Stimulated activated CD8-positive, alpha-beta memory T cell treated with anti-CD3 and anti-CD28 coated beads, Interleukin-15, amount 100 ng/mL, for 1 hour (primary cell): Measurements from ENCODE around the gene DNAJB8.

Experiments
- DNase-seq: peaks from one replicate; pipeline ENCODE4 v3.0.0-alpha.2; 2020; ENCODE audit warnings: low read depth

Gene DNAJB8

DNA sequence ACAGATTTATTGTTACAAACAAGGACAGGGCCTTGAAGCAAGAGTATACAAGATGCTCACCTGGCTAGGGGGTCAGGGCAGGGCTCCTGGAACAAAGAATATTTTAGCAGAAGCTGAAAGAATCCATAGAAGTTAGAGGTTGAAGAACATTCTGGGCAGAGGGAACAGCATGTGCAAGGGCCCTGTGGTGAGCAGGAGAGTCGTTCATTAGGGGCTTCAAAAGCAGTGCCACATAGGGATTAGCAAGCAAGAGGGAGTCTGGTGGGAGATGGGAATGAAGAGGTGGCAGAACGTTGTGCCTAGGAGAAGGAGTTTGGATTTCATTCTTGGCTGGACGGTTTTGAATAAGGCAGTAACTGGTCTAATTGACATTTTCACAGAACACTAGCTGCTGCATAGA is 22.9 kb downstream of the DNAJB8 start:
- DNase-seq, result no peak

DNA sequence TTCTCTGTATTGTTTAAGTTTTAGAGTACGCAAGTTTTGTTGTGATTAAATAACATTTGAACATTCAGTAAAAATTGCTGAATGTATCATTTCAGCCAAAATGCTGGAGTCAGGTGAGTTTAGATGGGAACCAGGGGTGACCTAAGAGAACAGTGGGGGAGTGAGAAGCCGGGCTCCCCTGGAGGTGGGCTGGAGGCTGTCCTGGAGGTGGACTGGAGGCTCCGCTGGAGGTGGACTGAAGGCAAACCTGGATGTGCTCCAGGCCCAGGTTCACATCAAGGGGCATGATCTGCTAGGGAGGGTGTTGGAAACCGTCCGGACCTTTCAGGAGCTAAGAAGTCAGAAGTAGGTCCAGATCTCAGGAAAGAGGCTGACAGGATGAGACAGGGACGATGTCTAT is 23.7 kb downstream of the DNAJB8 start:
- no peak for DNase-seq

DNA sequence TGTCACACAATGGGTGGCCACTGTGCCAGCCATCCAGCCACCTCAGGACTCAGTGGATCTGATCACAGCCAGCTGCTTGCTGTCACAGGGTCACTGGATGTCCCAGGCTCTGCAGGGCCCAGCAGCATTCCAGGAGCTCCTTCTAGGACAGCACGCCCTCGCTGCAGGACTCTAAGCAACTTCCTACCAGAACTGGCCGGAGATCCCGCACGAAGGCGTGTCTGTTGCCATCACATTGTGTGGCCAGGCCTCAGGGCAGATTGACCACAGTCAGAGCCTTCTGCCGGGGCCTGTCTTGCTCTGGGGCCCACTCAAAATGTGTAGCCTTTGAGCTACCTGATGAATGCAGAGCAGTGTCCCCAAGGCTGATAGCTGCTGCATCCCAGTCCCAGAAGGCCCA is 24.6 kb downstream of the DNAJB8 start:
- no peak for DNase-seq

DNA sequence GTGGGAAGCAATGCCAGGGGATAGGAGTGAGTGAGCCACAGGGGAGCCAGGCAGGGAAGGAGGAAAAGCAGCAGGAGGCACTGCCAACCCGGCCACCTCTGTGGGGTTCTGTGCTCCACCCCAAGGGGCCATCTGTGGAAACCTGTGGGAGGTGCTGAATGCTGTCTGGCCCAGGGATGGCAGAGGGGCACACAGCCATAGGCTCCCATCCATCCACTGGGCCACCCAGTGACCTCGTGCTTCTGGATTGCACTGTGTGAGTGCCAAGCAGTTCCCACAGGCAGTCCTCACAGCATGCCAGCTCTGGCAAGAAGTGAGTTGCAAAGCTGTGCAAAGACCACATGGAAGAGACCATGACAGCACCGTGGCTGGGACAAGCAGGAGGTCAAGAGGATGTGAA is 27.5 kb downstream of the DNAJB8 start:
- no peak for DNase-seq

DNA sequence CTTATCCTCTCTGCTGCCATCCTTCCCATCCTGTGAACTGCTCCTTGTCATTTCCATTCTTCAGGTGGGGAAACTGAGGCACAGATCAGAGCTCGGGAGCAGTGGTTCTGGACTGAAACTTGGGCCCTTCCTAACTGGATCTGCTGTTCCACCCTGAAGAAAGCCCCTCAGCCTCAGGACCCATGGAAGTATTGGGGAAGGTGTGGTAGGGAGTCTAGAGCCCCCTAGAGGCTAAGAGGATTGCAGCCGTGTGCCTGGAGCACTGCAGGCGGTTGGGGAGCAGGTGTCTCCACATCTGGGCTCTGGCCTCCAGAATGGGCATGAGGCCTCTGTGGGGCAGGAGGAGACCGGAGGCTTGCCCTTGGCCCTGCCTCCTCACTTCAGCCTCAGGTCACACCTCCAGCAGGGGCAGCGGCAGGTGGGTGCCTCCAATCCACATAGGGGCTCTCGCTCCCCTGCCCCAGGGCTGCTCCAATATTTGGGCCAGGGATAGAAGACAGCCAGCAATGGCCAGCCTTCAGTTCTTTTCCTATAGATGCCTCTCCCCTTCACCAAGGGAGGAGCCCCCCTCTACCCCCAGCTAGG is 28.1 kb downstream of the DNAJB8 start:
- DNase-seq, result no peak

DNA sequence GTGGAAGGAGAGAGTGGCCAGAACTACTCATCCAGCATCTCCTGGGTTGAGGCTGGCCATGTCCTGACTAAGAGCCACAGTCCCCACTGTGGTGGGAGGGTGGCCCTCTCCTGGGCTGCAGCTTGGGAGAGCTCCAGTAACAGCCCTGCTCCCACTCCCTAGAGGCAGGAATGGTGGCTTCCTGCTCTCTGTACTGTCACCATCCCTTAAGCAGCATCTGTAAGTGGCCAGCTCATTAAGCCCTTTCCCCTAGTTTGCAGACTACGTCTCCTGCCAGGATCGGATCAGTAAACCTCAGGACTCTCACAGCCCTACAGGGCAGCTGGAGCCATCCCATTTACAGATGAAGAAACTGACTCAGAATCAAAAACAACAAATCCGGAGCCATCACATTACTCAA is 30.5 kb downstream of the DNAJB8 start:
- DNase-seq, result no peak

DNA sequence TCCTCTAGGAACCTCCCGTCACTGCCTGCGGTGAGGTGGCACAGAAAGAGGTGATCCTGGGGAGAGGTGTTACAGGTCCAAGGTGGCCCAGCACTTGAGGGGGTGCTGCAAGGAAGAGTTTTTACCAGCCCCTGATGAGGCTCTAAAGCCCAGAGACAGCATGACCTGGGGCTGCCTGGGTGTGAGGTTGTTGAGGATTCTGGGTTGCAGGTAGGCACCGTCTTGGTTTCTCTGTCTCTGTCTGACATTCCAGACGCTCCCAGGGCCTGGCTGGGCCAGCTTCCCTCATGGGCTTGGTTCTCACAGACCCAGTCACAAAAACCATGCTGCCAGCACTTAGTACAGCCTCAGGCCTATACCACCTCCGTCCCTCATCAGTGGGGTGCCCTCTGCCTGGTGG is 31.1 kb downstream of the DNAJB8 start:
- no peak for DNase-seq

DNA sequence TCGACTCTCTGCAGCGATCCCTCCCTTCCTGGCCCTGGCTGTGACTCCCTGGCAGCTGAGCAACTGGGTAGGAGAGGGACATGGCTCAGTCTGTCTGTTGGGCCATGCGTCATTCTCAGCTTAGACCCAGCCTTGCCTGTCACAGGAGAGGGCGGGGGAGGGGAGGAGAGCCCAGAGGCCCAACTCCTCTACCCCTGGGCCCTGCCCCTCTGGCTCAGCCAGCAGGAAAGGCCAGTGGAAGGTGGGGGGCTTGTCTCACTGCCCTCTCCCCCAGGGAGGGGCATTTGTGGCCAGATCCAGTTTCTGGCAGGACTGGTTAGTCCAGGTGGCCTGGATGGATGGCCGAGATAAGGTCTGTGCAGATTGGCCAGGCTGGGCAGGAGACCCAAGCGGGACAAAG is 31.6 kb downstream of the DNAJB8 start:
- no peak for DNase-seq

DNA sequence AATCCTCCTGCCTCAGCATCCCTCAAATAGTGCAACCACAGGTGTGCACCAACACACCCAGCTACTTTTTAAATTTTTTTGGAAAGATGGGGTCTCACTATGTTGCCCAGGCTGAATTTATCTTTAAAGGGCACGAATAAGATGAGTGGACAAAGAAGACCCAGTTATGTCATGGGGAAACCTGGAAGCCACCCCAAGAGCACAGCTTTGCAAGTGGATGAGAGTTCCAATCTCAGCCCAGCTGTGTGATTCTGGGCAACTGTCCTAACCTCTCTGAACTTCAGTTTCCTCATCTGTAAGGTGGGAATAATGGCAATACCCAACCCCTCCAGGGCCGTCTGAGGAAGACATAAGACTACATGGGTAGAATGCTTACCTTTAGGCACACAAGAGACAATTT is 32.2 kb downstream of the DNAJB8 start:
- DNase-seq, result no peak

DNA sequence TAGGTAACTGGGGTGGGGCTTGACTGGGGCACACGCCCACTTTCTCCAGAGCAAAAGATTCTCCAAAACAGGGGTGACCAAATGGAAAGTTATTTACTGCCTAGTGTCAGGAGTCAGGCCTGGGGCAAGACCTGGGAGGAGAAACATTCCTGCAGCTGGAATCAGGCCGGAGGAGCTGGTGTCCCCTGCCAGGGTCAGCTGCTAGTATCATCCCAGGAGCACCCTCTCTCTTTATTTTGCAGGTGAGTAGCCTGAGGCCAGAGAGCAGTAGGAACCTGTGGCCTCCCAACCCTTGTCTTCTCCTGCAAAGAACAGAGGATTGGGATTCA is 32.9 kb downstream of the DNAJB8 start:
- no peak for DNase-seq

DNA sequence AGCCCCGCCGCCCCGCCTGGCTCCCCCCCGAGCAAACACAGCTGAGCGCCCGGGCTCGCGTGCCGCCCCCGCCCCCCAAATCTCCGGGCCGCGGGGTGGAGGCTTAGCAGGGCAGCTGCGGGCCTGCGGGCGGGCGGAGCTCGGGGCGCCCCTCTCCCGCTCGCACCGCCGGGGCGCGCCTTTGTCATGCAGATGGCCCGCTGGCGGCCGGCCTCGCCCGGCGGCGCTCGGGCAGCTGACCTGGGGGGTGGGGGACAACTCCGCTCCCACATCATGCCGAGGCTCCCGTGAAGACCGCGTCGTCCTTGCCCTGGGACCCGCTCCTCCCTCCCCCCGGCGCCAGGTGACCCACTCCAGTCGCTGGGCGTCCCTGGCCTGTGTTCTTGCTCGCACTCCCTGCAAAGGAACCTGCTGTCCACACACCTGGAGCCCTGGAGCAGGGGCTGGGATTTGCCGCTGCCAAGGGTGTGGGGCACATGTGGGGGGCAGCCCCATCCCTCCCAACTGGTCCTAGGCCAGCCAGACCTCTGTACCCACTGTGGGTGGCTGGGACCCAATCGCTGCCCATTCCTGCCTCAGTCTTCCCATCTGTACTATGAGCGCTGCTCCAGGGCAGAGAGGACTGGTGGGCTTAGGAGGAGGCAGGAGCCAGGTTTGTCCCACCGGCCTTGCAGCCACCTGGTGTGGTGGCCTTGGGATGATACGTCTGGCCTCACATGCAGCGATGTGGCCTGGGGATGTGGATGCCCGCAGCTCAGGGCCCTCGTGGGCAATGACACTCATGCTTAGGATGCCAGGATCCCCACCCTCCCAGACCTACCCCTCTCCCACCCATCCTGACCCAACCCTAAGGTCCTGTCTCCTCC is 33.5 kb downstream of the DNAJB8 start:
- DNase-seq, result no peak

DNA sequence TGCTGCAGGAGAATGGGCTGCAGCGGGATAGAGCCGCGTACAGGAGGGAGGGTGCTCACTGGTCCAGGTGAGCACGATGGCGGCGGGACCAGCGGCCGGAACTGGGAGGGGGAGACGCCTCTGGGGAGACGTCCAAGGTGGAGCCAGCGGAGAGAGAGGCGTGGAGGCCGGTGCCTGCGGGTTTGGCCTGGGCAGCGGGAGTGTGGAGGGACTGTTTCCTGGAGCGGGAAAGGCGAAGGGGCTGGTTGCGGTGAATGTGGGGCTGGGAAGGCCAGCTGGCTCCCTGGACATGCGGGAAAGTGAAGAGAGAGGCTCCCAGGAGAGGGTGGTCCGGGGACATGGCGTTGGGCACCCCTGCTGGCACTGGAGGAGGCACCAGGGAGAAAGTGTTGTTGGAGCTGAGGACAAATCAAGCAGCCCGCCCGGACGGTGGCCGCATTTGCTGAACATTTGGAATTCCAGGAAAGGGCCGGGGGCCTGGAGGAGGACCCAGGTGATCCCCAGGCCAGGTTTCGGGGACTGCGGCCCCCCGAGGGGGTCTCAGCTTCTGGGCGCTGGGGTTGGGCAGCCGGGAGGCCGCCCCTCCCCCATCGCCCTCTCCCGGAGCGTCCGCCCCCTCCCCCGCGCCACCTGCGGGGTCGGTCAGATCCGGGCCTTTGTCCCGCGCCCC is 34.3 kb downstream of the DNAJB8 start:
- DNase-seq, result no peak

DNA sequence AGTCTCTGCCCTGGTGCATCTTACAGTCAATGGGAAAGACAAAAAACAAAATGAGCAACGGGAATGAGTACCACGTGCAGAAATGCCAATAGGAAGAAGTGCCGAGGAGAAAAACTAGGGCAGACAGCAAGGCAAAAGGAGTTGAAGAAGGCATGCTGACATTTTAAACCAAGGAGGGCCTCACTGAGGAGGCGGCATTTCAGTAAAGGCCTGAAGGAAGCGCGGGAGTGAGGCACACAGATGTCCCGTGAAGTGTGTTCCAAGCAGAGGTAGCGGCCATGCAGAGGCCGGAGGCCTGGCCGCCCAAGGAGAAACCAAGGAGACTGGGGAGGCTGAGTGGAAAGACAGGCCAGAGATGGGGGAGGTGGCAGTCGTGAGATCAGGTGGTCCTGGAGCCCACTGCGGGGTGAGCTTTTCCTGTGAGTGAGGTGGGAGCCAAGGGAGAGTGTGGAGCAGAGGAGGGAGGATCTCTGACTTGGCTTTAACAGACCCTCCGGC is 34.8 kb downstream of the DNAJB8 start:
- no peak for DNase-seq

DNA sequence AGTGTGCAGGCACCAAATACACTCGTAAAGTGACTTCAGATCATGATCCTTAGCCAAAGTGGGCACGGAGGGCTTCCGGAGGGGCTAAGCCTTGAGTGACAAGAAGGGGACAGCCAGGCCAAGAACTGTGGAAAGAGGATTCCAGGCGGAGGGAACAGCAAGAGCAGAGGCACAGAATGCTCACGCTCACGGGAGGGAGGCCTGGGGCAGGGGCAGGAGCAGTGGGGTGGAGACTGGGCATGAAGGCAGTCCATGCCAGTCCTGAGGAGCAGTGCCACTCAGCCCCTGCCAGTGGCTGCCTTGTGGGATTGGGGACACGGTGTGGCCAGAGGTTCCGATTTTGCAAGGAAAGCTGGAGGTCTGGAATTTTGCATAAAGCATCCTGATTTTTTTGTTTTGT is 36.0 kb downstream of the DNAJB8 start:
- DNase-seq, result no peak

DNA sequence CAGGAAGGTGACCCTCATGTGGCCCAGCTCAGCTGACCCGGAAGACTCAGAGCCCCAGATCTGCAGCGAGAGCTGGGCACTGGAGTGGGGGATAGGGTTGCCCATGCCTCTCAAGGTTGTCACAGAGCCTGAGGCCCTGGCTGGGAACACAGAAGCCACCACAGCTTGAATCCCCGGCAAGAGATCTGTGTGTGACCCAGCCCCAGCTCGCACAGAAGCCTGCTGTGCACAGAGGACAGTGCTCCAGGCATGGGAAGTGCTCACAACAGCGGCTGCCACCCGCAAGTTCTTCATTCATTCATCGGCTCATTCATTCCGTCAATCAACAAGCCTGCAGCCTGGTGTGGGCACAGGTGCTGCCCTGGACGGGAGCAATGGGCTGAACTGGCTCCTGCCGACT is 36.4 kb downstream of the DNAJB8 start:
- DNase-seq, result no peak

DNA sequence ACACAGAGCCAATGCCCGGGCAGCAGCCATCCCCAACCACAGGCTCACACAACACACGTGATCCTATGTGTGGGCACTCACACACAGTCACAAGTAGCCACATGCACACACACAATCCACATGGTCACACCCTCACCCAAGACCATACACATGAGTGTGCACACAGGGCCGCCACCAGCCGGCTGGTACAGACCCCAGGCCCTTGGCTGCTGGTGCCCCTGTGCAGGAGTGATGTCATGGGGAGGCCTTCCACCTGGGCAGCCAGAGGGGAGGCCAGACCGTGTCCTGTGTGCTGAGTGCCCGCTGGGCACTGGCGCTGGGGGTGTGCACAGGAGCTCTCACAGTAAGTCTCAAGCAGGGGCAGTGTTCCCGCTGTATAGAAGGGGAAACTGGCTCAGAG is 36.9 kb downstream of the DNAJB8 start:
- DNase-seq, result no peak

DNA sequence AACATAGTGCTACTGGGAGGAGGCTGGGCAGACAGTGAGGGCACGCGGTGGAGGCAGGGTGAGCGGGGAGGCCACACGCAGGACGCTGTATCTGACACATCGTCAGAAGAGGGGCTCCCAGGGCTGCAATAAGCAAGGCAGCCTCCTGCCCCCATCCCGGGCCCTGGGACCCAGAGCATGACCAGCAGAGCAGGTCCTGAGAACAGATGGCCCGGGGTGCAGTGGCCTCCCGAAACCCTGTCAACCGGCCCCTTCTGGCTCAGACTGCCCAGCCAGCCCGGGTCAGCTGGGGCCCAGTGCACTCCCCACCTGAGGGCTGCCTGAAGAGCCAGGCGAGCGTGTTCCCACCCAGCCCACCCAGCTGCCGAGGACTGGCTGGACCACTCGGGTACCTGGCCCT is 37.4 kb downstream of the DNAJB8 start:
- no peak for DNase-seq

DNA sequence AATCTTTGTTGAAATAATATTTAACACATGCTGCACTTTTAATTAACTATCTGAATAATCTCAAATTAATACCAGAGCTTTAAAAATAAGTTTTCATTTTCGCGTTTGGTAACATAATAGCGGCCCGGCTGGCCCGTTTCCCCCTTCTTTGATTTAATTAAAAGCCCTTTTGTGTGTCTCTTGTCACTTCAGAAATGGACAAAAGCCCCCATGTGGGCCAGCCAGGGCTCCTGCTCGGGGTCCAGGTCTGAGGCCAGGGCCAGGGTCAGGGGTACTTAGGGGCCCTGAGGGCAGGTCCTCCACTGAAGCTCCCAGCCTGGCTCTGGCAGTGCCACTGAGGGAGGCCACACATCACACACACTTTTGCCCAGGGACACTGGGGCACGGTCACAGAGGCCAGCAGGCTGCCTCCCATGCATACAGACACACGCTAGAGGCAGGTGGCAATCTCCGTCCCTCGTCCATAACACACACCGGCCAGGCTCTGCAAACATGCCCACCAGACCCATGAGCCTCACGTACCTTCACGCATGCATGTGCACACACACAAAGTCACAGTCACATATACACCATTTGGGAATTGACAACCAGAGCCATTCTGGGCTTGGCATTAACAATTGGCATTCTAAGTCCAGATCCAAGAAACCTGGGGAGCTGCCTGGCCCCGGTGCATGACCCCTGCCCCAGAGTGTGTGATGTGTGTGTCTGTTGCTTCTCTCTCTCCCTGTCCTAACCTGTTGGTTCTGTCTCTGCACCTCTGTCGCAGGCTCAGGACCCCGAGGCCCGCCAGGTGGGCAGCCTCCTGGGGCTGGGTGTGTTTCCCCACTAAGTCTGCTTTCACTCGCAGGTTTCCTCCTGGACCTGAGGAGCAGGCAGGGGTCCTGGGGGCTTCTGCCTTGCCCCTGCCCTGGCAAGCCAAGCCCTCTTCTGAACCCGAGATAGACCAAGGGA is 38.5 kb downstream of the DNAJB8 start:
- DNase-seq, result no peak

DNA sequence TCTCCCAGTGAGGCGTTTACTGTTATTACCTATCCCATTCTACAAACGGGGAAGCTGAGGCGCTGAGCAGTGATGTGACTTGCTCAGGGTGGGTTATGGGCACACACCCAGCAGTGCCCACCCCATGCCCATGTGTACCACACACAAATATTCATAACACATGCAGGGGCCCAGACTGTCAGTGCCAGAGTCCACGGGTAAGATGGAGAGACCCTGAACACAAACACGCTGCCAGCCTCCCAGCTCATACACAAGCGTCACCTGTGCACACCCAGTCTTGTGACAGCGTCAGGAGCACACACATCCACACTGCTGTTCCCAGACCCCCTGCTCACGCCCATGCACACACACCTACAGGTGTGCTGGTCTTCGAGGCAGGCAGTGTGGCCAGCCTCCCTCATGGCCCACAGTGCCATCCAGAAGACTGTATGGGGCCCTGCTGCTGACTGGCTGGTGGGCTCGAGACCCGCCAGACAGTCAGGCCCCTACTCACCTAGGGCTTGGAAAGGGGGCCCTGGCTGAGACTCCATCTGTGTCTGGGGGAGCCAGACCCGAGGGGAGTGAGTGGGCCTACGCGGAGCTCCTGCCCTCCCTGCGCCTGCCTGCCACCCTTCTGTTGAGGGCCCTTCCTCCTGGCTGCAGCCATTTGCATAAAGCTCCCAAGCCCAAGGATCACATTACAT is 39.4 kb downstream of the DNAJB8 start:
- DNase-seq, result no peak

DNA sequence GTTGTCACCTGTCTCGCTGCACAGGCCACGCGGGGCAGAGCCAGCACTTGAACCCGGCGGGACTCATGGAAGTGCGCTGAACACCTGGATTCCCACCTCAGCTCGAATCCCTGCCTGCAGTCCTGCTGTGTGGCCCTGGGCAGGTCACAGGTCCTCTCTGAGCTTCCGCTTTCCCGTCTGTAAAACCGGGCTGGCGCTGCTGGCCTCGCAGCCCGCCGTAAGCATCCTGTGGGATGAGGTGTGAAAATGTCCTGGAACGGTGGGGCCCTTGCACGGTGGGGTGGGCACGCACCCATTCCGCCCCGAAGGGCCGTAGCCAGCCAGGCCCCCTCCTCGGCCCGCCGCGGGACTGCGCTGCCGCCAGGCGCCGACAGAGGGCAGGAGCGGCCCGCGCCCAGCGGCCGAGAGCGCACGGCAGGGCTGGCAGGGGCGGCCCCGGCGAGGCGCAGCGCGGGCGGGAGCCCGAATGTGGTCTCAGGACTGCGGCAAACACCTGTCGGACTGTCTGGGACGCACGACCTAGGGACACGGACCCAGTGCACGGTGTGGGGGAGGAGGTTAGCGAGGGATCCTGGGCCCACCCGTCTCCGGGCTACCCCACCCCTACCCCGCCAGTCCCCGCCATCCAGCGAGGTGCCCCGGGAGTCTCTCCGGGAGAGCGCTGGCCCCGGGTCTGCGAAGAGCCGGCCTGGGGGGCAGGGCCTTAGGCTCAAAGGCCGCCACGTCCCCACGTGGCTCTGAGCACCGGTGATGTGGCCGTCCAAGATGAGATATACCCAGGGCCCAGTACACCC is 40.4 kb downstream of the DNAJB8 start:
- peak; percentile 14 for DNase-seq

DNA sequence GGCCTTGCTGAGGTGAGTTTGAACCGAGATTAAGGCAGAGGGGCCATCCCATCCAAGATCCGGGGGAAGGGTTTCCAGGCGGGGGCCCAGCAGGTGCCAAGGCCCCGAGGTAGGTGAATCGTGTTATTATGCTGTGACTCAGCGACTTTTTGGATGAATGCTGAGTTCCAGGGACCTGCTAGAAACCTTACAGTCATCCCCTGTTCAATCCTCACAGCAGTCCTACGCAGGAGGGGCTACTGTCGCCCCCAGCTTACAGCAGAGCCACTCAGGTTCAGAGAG is 40.9 kb downstream of the DNAJB8 start:
- DNase-seq, result no peak
